ENCODE data around the gene HORMAD1.

HORMAD1 gene

GRCh38 chr1:150760013-150760412 is 39.3 kb upstream of the HORMAD1 start:
- no peak for TF ChIP-seq CTCF (IDR thresholded peaks at IDR 0.05; ENCODE audit: low read depth, low read length)
- DNase-seq (ENCODE audit: extremely low read depth, low read depth): no peak

GRCh38 chr1:150753416-150753815 is 32.7 kb upstream of the HORMAD1 start:
- no peak for TF ChIP-seq CTCF (IDR thresholded peaks at IDR 0.05; ENCODE audit: low read depth, low read length)
- no peak for DNase-seq (ENCODE audit: extremely low read depth, low read depth)

GRCh38 chr1:150751443-150751842 is 30.7 kb upstream of the HORMAD1 start:
- DNase-seq (ENCODE audit: extremely low read depth, low read depth): no peak
- no peak for TF ChIP-seq CTCF (IDR thresholded peaks at IDR 0.05; ENCODE audit: low read depth, low read length)

GRCh38 chr1:150749720-150750311 is 29.1 kb upstream of the HORMAD1 start:
- no peak for DNase-seq (ENCODE audit: extremely low read depth, low read depth)
- TF ChIP-seq CTCF (IDR thresholded peaks at IDR 0.05; ENCODE audit: low read depth, low read length): no peak

- DNase-seq (ENCODE audit: extremely low read depth, low read depth): no peak
- no peak for TF ChIP-seq CTCF (IDR thresholded peaks at IDR 0.05; ENCODE audit: low read depth, low read length)
Measured at GRCh38 chr1:150748878-150749719, 28.4 kb upstream of the HORMAD1 start.

- no peak for DNase-seq (ENCODE audit: extremely low read depth, low read depth)
- no peak for TF ChIP-seq CTCF (IDR thresholded peaks at IDR 0.05; ENCODE audit: low read depth, low read length)
Measured at GRCh38 chr1:150730130-150730721, 9.5 kb upstream of the HORMAD1 start.

GRCh38 chr1:150724336-150724735 is 3.6 kb upstream of the HORMAD1 start:
- DNase-seq (ENCODE audit: extremely low read depth, low read depth): no peak
- TF ChIP-seq CTCF (IDR thresholded peaks at IDR 0.05; ENCODE audit: low read depth, low read length): no peak

Data from AG09319 (cell line).